Measurements from ENCODE around the gene ZNHIT2.
A peak's percentile ranks its signal among the peaks of the same experiment; 100 is the strongest.

- peak; percentile 82 to 96 for TF ChIP-seq POLR2A (IDR thresholded peaks at IDR 0.05)
- TF ChIP-seq CTCF (IDR thresholded peaks at IDR 0.05) = peak in 2 of 4 experiments; percentile 18 to 32
These were observed 16.9 kb upstream of the ZNHIT2 start, which contains the start of gene SYVN1 for GRCh38 chr11:65134240-65134951.
